ENCODE results near the gene ATL3.

GRCh38 chr11:63629426-63629825 is 41.8 kb downstream of the ATL3 start:
- TF ChIP-seq CTCF (conservative IDR thresholded peaks at IDR 0.05; ENCODE audit: low read depth, low read length), result no peak
- no peak for TF ChIP-seq EZH2 (IDR thresholded peaks at IDR 0.05; ENCODE audit: low read length, unreplicated experiment)
